Osteocyte (in vitro differentiated cells): Measurements from ENCODE around the gene FHOD3. TPM values are rescaled to one million over a fixed set of nuclear protein-coding genes. Genes with fewer than 3 reads are reported as not detected.
A peak's percentile ranks its signal among the peaks of the same experiment; 100 is the strongest.

Source experiments
- DNase-seq: peaks from one replicate; pipeline ENCODE4 v3.0.0; 2021; ENCODE audit warnings: mixed read lengths; ENCODE audit not compliant: unreplicated experiment; ENCODE audit errors: extremely low spot score
- H3K27ac Mint-ChIP-seq: one replicate; pipeline ENCODE4 v1.8.0; 2021; ENCODE audit warnings: mild to moderate bottlenecking, mixed read lengths; ENCODE audit not compliant: unreplicated experiment
- H3K27me3 Mint-ChIP-seq: one replicate; pipeline ENCODE4 v1.8.0; 2021; ENCODE audit warnings: mixed read lengths; ENCODE audit not compliant: unreplicated experiment
- H3K36me3 Mint-ChIP-seq: one replicate; pipeline ENCODE4 v1.8.0; 2021; ENCODE audit warnings: mixed read lengths; ENCODE audit not compliant: unreplicated experiment
- H3K4me1 Mint-ChIP-seq: one replicate; pipeline ENCODE4 v1.8.0; 2021; ENCODE audit warnings: mixed read lengths; ENCODE audit not compliant: unreplicated experiment
- H3K4me3 Mint-ChIP-seq: one replicate; pipeline ENCODE4 v1.8.0; 2021; ENCODE audit warnings: mild to moderate bottlenecking, moderate library complexity, mixed read lengths; ENCODE audit not compliant: unreplicated experiment
- H3K9me3 Mint-ChIP-seq: one replicate; pipeline ENCODE4 v1.8.0; 2021; ENCODE audit warnings: mixed read lengths; ENCODE audit not compliant: unreplicated experiment
- CTCF ChIP-seq: fragments of 200-600 bp; sonication (generic); IDR thresholded peaks from 2 replicates; pipeline ENCODE4 v1.5.0; 2021; ENCODE audit warnings: antibody characterized with exemption, mild to moderate bottlenecking, moderate library complexity
- long read RNA-seq: library from polyadenylated mRNA; unstranded; transcript quantifications from one replicate; pipeline ENCODE4 v2.0.0, GENCODE V29; 2021
- total RNA-seq: library from RNA; stranded (reverse); gene quantifications from 2 replicates; pipeline ENCODE4 v1.2.1, GENCODE V29; 2021

The FHOD3 gene
- total RNA-seq, result 0.73 and 1.2 TPM in 2 replicates
- long read RNA-seq, result 0 reads

GRCh38 chr18:36297417-36298125, at the start of gene FHOD3:
TSS of gene FHOD3 (plus strand) at chr18:36297713. CDS start at chr18:36297836, 123 bp downstream.
- Mint-ChIP-seq H3K4me1 (no peaks in the 10 kb centered on the region), H3K9me3 (no peaks in the 10 kb centered on the region), H3K4me3 (peak within 1 kb of the TSS; percentile 48), H3K27me3 (peaks cover 35% of the 10 kb centered on the region), H3K27ac (peak within 1 kb of the TSS; percentile 17), H3K36me3 (no peaks in the 10 kb centered on the region)
- DNase-seq, result no peak
- no peak for TF ChIP-seq CTCF

GRCh38 chr18:36249392-36249791, 48.1 kb upstream of the FHOD3 start:
- Mint-ChIP-seq H3K27ac (no peak overlapping the region), H3K27me3 (no peaks in the 10 kb centered on the region), H3K36me3 (peaks cover 19% of the 10 kb centered on the region), H3K4me3 (no peak overlapping the region), H3K9me3 (peaks cover 17% of the 10 kb centered on the region), H3K4me1 (peaks cover 37% of the 10 kb centered on the region)
- DNase-seq, result no peak
- no peak for TF ChIP-seq CTCF

GRCh38 chr18:36250827-36251226, 46.7 kb upstream of the FHOD3 start:
- no peak for TF ChIP-seq CTCF
- H3K4me3 Mint-ChIP-seq, result no peak overlapping the region
- peaks cover 40% of the 10 kb centered on the region for H3K4me1 Mint-ChIP-seq
- H3K9me3 Mint-ChIP-seq, result peaks cover 7% of the 10 kb centered on the region
- DNase-seq, result no peak
- H3K27me3 Mint-ChIP-seq, result no peaks in the 10 kb centered on the region
- peaks cover 12% of the 10 kb centered on the region for H3K36me3 Mint-ChIP-seq
- no peak overlapping the region for H3K27ac Mint-ChIP-seq

GRCh38 chr18:36255072-36255698, 42.3 kb upstream of the FHOD3 start:
- no peaks in the 10 kb centered on the region for H3K9me3 Mint-ChIP-seq
- H3K27ac Mint-ChIP-seq, result no peak overlapping the region
- no peaks in the 10 kb centered on the region for H3K27me3 Mint-ChIP-seq
- no peak for DNase-seq
- H3K4me3 Mint-ChIP-seq, result no peak overlapping the region
- no peak for TF ChIP-seq CTCF
- peaks cover 15% of the 10 kb centered on the region for H3K4me1 Mint-ChIP-seq
- peaks cover 4% of the 10 kb centered on the region for H3K36me3 Mint-ChIP-seq

GRCh38 chr18:36256094-36256493, 41.4 kb upstream of the FHOD3 start:
- Mint-ChIP-seq H3K36me3 (peaks cover 2% of the 10 kb centered on the region), H3K9me3 (no peaks in the 10 kb centered on the region), H3K4me3 (no peak overlapping the region), H3K27me3 (no peaks in the 10 kb centered on the region), H3K27ac (no peak overlapping the region), H3K4me1 (peaks cover 15% of the 10 kb centered on the region)
- no peak for DNase-seq
- TF ChIP-seq CTCF, result no peak
